ENCODE results near the gene MYO16.

MYO16 gene

GRCh38 chr13:108629181-108629752 lies at the start of gene MYO16:
Gene MYO16, plus strand, starts transcription at chr13:108629611. Its CDS starts 234 bp downstream, at chr13:108629845.
- no peak for DNase-seq

- no peak for DNase-seq
Observed at GRCh38 chr13:108586826-108587225, 42.6 kb upstream of the MYO16 start.

GRCh38 chr13:108588516-108588915 lies 40.9 kb upstream of the MYO16 start:
- DNase-seq = no peak

- DNase-seq = no peak
Observed at GRCh38 chr13:108594153-108594552, 35.3 kb upstream of the MYO16 start.

GRCh38 chr13:108595436-108596274 lies 33.8 kb upstream of the MYO16 start:
- no peak for DNase-seq

- no peak for DNase-seq
Observed at GRCh38 chr13:108597943-108598342, 31.5 kb upstream of the MYO16 start.

- DNase-seq = no peak
Observed at GRCh38 chr13:108606424-108606823, 23.0 kb upstream of the MYO16 start.

GRCh38 chr13:108609353-108609752 lies 20.1 kb upstream of the MYO16 start:
- no peak for DNase-seq

GRCh38 chr13:108610507-108610906 lies 18.9 kb upstream of the MYO16 start:
- no peak for DNase-seq

GRCh38 chr13:108615241-108615640 lies 14.2 kb upstream of the MYO16 start:
- DNase-seq = no peak

- no peak for DNase-seq
Observed at GRCh38 chr13:108618233-108618632, 11.2 kb upstream of the MYO16 start.

- DNase-seq = no peak
Observed at GRCh38 chr13:108621462-108621861, 7.9 kb upstream of the MYO16 start.

- no peak for DNase-seq
Observed at GRCh38 chr13:108624108-108624507, 5.3 kb upstream of the MYO16 start.

GRCh38 chr13:108624979-108625378 lies 4.4 kb upstream of the MYO16 start:
- DNase-seq = no peak

GRCh38 chr13:108629988-108630387 lies 577 bp downstream of the MYO16 start:
- no peak for DNase-seq

- no peak for DNase-seq
Observed at GRCh38 chr13:108632649-108633167, 3.3 kb downstream of the MYO16 start.

- DNase-seq = no peak
Observed at GRCh38 chr13:108638901-108639300, 9.5 kb downstream of the MYO16 start.

GRCh38 chr13:108643646-108644353 lies 14.4 kb downstream of the MYO16 start:
- DNase-seq = no peak

GRCh38 chr13:108645376-108645775 lies 16.0 kb downstream of the MYO16 start:
- no peak for DNase-seq

- no peak for DNase-seq
Observed at GRCh38 chr13:108650271-108650670, 20.9 kb downstream of the MYO16 start.

- no peak for DNase-seq
Observed at GRCh38 chr13:108656742-108657141, 27.3 kb downstream of the MYO16 start.

GRCh38 chr13:108657519-108657918 lies 28.1 kb downstream of the MYO16 start:
- DNase-seq = no peak

GRCh38 chr13:108662528-108662927 lies 33.1 kb downstream of the MYO16 start:
- no peak for DNase-seq

GRCh38 chr13:108663710-108664109 lies 34.3 kb downstream of the MYO16 start:
- DNase-seq = no peak

Measured in GF-D8 (cell line).